Neural cell (in vitro differentiated cells): ENCODE results near the gene CPZ.

Experiments
- EP300 ChIP-seq: fragments of 450-650 bp; conservative IDR thresholded peaks from 2 replicates; pipeline ENCODE4 v1.6.1; 2014; ENCODE audit warnings: antibody characterized with exemption, mild to moderate bottlenecking, moderate library complexity; ENCODE audit not compliant: poor library complexity, severe bottlenecking
- EZH2 ChIP-seq: fragments of 200-600, 300-800 bp; shearing (Covaris generic), sonication (generic); IDR thresholded peaks from 2 replicates; pipeline ENCODE4 v1.6.1; 2014; ENCODE audit warnings: antibody characterized with exemption, low read length, borderline replicate concordance, mild to moderate bottlenecking; ENCODE audit not compliant: insufficient read depth, poor library complexity, severe bottlenecking
- POLR2AphosphoS5 ChIP-seq: IDR thresholded peaks from 2 replicates; pipeline ENCODE4 v1.6.1; 2012
- TF ChIP-seq, protein P1 (sequence below): fragments of 450-650 bp; IDR thresholded peaks from 2 replicates; pipeline ENCODE4 v1.5.1; 2014; ENCODE audit warnings: antibody characterized with exemption, mild to moderate bottlenecking, moderate library complexity; ENCODE audit not compliant: poor library complexity, severe bottlenecking
- TF ChIP-seq, protein P2 (sequence below): IDR thresholded peaks from 2 replicates; pipeline ENCODE4 v1.6.1; 2012; ENCODE audit warnings: borderline replicate concordance

DNA sequence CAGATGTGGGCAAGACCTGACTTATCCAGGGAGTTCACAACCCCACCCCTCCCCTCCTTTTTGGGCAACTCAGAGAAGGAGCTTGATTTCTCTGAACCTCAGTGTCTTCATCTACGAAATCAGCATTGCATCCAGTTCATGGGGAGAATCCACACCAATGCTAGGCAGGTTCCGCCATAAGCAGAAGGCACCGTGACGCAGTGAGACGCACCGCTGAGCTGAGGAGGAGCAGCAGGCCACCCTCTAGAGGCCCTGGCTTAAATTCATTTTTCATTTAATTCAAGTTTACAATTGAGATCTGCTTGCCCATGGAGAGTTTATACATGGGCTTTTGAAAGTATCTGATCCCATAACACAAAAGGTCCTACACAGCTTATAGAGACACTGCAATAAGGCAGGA lies 55.7 kb downstream of the CPZ start:
- TF ChIP-seq EP300, result no peak
- TF ChIP-seq, protein P1, sequence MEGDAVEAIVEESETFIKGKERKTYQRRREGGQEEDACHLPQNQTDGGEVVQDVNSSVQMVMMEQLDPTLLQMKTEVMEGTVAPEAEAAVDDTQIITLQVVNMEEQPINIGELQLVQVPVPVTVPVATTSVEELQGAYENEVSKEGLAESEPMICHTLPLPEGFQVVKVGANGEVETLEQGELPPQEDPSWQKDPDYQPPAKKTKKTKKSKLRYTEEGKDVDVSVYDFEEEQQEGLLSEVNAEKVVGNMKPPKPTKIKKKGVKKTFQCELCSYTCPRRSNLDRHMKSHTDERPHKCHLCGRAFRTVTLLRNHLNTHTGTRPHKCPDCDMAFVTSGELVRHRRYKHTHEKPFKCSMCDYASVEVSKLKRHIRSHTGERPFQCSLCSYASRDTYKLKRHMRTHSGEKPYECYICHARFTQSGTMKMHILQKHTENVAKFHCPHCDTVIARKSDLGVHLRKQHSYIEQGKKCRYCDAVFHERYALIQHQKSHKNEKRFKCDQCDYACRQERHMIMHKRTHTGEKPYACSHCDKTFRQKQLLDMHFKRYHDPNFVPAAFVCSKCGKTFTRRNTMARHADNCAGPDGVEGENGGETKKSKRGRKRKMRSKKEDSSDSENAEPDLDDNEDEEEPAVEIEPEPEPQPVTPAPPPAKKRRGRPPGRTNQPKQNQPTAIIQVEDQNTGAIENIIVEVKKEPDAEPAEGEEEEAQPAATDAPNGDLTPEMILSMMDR, result no peak
- TF ChIP-seq POLR2AphosphoS5, result no peak
- no peak for TF ChIP-seq EZH2
- TF ChIP-seq, protein P2, sequence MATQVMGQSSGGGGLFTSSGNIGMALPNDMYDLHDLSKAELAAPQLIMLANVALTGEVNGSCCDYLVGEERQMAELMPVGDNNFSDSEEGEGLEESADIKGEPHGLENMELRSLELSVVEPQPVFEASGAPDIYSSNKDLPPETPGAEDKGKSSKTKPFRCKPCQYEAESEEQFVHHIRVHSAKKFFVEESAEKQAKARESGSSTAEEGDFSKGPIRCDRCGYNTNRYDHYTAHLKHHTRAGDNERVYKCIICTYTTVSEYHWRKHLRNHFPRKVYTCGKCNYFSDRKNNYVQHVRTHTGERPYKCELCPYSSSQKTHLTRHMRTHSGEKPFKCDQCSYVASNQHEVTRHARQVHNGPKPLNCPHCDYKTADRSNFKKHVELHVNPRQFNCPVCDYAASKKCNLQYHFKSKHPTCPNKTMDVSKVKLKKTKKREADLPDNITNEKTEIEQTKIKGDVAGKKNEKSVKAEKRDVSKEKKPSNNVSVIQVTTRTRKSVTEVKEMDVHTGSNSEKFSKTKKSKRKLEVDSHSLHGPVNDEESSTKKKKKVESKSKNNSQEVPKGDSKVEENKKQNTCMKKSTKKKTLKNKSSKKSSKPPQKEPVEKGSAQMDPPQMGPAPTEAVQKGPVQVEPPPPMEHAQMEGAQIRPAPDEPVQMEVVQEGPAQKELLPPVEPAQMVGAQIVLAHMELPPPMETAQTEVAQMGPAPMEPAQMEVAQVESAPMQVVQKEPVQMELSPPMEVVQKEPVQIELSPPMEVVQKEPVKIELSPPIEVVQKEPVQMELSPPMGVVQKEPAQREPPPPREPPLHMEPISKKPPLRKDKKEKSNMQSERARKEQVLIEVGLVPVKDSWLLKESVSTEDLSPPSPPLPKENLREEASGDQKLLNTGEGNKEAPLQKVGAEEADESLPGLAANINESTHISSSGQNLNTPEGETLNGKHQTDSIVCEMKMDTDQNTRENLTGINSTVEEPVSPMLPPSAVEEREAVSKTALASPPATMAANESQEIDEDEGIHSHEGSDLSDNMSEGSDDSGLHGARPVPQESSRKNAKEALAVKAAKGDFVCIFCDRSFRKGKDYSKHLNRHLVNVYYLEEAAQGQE, result no peak
